Chondrocyte (in vitro differentiated cells): Measurements from ENCODE around the gene NRL. TPM values are rescaled to one million over a fixed set of nuclear protein-coding genes. Genes with fewer than 3 reads are reported as not detected.

Experiments used
- DNase-seq: peaks from one replicate; pipeline ENCODE4 v3.0.0; 2021; ENCODE audit warnings: mixed read lengths, low spot score
- H3K27ac Mint-ChIP-seq: one replicate; pipeline ENCODE4 v1.8.0; 2021; ENCODE audit warnings: mild to moderate bottlenecking, moderate library complexity, mixed read lengths; ENCODE audit not compliant: unreplicated experiment
- H3K27me3 Mint-ChIP-seq: 2 replicates; pipeline ENCODE4 v1.8.0; 2021; ENCODE audit warnings: low read depth, mixed read lengths
- H3K36me3 Mint-ChIP-seq: 2 replicates; pipeline ENCODE4 v1.8.0; 2021; ENCODE audit warnings: low read depth, mixed read lengths
- H3K4me1 Mint-ChIP-seq: 2 replicates; pipeline ENCODE4 v1.8.0; 2021; ENCODE audit warnings: low read depth, mild to moderate bottlenecking, mixed read lengths
- H3K4me3 Mint-ChIP-seq: one replicate; pipeline ENCODE4 v1.8.0; 2021; ENCODE audit warnings: mild to moderate bottlenecking, moderate library complexity, mixed read lengths; ENCODE audit not compliant: unreplicated experiment
- H3K9me3 Mint-ChIP-seq: 2 replicates; pipeline ENCODE4 v1.8.0; 2021; ENCODE audit warnings: low read depth, mixed read lengths
- CTCF ChIP-seq: fragments of 200-600 bp; sonication (generic); IDR thresholded peaks from 2 replicates; pipeline ENCODE4 v1.5.0; 2021; ENCODE audit warnings: antibody characterized with exemption, mild to moderate bottlenecking, moderate library complexity
- total RNA-seq: library from RNA; stranded (reverse); gene quantifications from 3 replicates; pipeline ENCODE4 v1.2.1, GENCODE V29; 2021

The NRL gene
- total RNA-seq, 1 donor from 2014 or later, result 1.6 TPM

DNA sequence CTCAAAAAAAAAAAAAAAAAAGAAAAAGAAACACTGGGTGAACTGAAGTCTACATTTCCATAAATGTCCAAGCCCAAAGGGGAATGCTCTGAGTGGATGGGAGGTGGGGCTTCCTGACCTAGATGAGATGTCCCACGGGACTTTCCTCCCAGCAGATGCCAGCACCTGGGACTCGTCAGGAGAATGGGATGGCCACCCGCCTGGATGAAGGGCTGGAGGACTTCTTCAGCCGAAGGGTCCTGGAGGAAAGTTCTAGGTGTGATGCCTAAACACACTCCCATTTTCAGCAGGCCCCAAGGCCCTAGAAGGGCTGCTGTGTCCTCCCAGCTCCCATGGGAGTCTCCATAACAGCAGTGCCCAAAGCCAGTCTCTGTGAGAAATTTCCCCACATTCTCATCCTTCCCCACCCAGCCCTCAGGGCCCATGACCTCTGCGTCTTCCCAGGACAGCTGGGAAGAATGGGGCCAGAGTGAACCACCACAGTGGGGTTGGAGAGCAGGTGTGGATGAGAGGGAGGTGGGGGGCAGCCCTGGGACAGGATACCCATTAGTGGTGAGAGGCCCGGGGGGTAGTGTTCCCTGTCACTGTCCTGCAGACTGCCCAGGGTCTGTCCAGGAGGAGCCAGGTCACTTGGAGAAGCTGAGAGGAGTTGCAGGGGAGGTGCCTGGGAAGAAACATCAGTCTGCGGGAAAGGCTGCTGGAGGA is 50.5 kb downstream of the NRL start:
- no peak for DNase-seq
- Mint-ChIP-seq H3K27ac (no peak overlapping the region), H3K9me3 (no peaks in the 10 kb centered on the region), H3K36me3 (no peaks in the 10 kb centered on the region), H3K27me3 (peaks cover 14% of the 10 kb centered on the region), H3K4me1 (no peaks in the 10 kb centered on the region), H3K4me3 (no peak overlapping the region)
- TF ChIP-seq CTCF, result no peak

GRCh38 chr14:24063263-24063836 is 51.4 kb downstream of the NRL start:
- no peaks in the 10 kb centered on the region for H3K9me3 Mint-ChIP-seq
- no peak overlapping the region for H3K27ac Mint-ChIP-seq
- H3K4me1 Mint-ChIP-seq, result no peaks in the 10 kb centered on the region
- H3K27me3 Mint-ChIP-seq, result peaks cover 14% of the 10 kb centered on the region
- H3K36me3 Mint-ChIP-seq, result no peaks in the 10 kb centered on the region
- no peak for DNase-seq
- TF ChIP-seq CTCF, result no peak
- no peak overlapping the region for H3K4me3 Mint-ChIP-seq

- TF ChIP-seq CTCF, result no peak
- no peak overlapping the region for H3K27ac Mint-ChIP-seq
- H3K4me3 Mint-ChIP-seq, result no peak overlapping the region
- no peak for DNase-seq
- peaks cover 14% of the 10 kb centered on the region for H3K27me3 Mint-ChIP-seq
- H3K9me3 Mint-ChIP-seq, result no peaks in the 10 kb centered on the region
- no peaks in the 10 kb centered on the region for H3K4me1 Mint-ChIP-seq
- H3K36me3 Mint-ChIP-seq, result no peaks in the 10 kb centered on the region
These were observed 52.4 kb downstream of the NRL start for GRCh38 chr14:24062216-24062980.

DNA sequence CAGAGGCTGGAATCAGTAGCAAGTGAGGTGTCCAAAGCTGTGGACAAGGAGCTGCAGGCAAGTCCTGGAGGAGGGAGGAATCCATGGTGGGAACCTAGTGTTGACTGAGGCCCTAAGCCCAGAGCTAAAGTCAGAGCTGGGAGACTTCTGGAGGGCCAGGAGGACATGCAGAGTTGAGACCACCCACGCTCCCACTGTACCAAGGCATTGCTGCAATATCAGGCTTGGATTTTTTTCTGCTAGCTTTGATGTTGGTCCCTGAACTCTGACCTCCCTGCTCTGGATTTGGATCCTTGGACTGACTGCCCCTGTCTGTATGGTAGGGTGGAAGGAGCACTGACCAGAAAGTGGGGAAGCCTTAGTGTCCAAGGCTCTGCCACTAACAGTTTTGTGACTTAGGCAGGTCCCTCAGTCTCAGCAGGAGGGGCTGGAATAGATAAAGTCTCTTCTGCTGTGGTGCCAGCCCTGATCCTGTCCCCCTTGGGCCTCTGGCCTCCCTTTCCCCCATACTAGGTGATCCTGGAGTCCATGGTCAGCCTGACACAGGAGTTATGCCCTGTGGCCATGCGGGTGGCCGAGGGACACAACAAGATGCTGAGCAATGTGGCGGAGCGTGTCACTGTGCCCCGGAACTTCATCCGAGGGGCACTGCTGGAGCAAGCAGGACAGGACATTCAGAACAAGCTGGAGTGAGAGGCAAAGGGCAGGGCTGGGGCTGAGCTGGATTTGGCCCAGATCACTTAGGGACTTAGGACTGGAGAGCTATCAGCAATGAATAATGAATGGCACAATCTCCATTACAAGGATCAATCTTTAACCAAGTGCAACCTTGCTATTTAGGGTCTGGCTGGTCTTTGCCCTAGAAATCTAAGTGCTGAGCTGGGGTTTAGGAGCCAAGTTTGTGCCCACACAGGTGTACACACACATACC is 53.5 kb downstream of the NRL start:
- Mint-ChIP-seq H3K9me3 (no peaks in the 10 kb centered on the region), H3K4me1 (no peaks in the 10 kb centered on the region), H3K27me3 (peaks cover 16% of the 10 kb centered on the region), H3K36me3 (no peaks in the 10 kb centered on the region), H3K4me3 (no peak overlapping the region), H3K27ac (no peak overlapping the region)
- no peak for TF ChIP-seq CTCF
- DNase-seq, result no peak
